ENCODE results near the gene ZNF177.

Gene ZNF177

GRCh38 chr19:9381361-9381785 lies 18.6 kb downstream of the ZNF177 start:
- H3K36me3 ChIP-seq (ENCODE audit: insufficient read depth, low read length) = peaks cover 50% of the 10 kb centered on the region
- peaks cover 47% of the 10 kb centered on the region for H3K9me3 ChIP-seq (ENCODE audit: insufficient read depth, low read depth, low read length)
- H3K9me2 ChIP-seq (replicated peaks; ENCODE audit: low read depth, low read length) = no peaks in the 10 kb centered on the region
- H3F3A ChIP-seq (ENCODE audit: low read depth) = no peaks in the 10 kb centered on the region
- H3K4me3 ChIP-seq (ENCODE audit: low read length, poor library complexity, severe bottlenecking) = no peak overlapping the region
- no peaks in the 10 kb centered on the region for H3K4me1 ChIP-seq (ENCODE audit: insufficient read depth, low read length, poor library complexity, severe bottlenecking)
- H3K27me3 ChIP-seq (ENCODE audit: insufficient read depth, low read length, poor library complexity, severe bottlenecking) = peaks cover 6% of the 10 kb centered on the region
- H3K79me2 ChIP-seq (ENCODE audit: insufficient read depth, low read length) = no peaks in the 10 kb centered on the region
- TF ChIP-seq CTCF (conservative IDR thresholded peaks at IDR 0.05; ENCODE audit: low read length) (no peak), EZH2phosphoT487 (IDR thresholded peaks at IDR 0.05; ENCODE audit: borderline replicate concordance) (no peak)
- H3K9ac ChIP-seq (ENCODE audit: low read depth, low read length, poor library complexity, severe bottlenecking) = no peak overlapping the region
- H3K4me2 ChIP-seq (ENCODE audit: low read depth, low read length, poor library complexity, severe bottlenecking) = no peak overlapping the region
- no peaks in the 10 kb centered on the region for H4K20me1 ChIP-seq (ENCODE audit: insufficient read depth, low read length, poor library complexity, severe bottlenecking)
- no peak overlapping the region for H2AFZ ChIP-seq (ENCODE audit: low read length)

- TF ChIP-seq EZH2phosphoT487 (IDR thresholded peaks at IDR 0.05; ENCODE audit: borderline replicate concordance) = no peak
- no peak for TF ChIP-seq CTCF (conservative IDR thresholded peaks at IDR 0.05; ENCODE audit: low read length)
- H3K4me2 ChIP-seq (ENCODE audit: low read depth, low read length, poor library complexity, severe bottlenecking) = no peak overlapping the region
- no peaks in the 10 kb centered on the region for H4K20me1 ChIP-seq (ENCODE audit: insufficient read depth, low read length, poor library complexity, severe bottlenecking)
- H3K79me2 ChIP-seq (ENCODE audit: insufficient read depth, low read length) = no peaks in the 10 kb centered on the region
- H3K9me2 ChIP-seq (replicated peaks; ENCODE audit: low read depth, low read length) = no peaks in the 10 kb centered on the region
- no peaks in the 10 kb centered on the region for H3K27me3 ChIP-seq (ENCODE audit: insufficient read depth, low read length, poor library complexity, severe bottlenecking)
- peaks cover 15% of the 10 kb centered on the region for H3K4me1 ChIP-seq (ENCODE audit: insufficient read depth, low read length, poor library complexity, severe bottlenecking)
- no peaks in the 10 kb centered on the region for H3F3A ChIP-seq (ENCODE audit: low read depth)
- peaks cover 1% of the 10 kb centered on the region; the same call in 1 of the 2 replicates for H3K36me3 ChIP-seq (ENCODE audit: insufficient read depth, low read length)
- peaks cover 5% of the 10 kb centered on the region; the same call in 1 of the 2 replicates for H3K9me3 ChIP-seq (ENCODE audit: insufficient read depth, low read depth, low read length)
- H2AFZ ChIP-seq (ENCODE audit: low read length) = no peak overlapping the region
- no peak overlapping the region for H3K9ac ChIP-seq (ENCODE audit: low read depth, low read length, poor library complexity, severe bottlenecking)
- H3K4me3 ChIP-seq (ENCODE audit: low read length, poor library complexity, severe bottlenecking) = no peak overlapping the region
Observed at GRCh38 chr19:9406798-9407352, 44.1 kb downstream of the ZNF177 start.

- no peaks in the 10 kb centered on the region for H4K20me1 ChIP-seq (ENCODE audit: insufficient read depth, low read length, poor library complexity, severe bottlenecking)
- H3K27me3 ChIP-seq (ENCODE audit: insufficient read depth, low read length, poor library complexity, severe bottlenecking) = no peaks in the 10 kb centered on the region
- TF ChIP-seq CTCF (conservative IDR thresholded peaks at IDR 0.05; ENCODE audit: low read length) (no peak), EZH2phosphoT487 (IDR thresholded peaks at IDR 0.05; ENCODE audit: borderline replicate concordance) (no peak)
- no peaks in the 10 kb centered on the region for H3F3A ChIP-seq (ENCODE audit: low read depth)
- peak overlapping the region; percentile 70 for H3K4me2 ChIP-seq (ENCODE audit: low read depth, low read length, poor library complexity, severe bottlenecking)
- H3K4me3 ChIP-seq (ENCODE audit: low read length, poor library complexity, severe bottlenecking) = peak overlapping the region; percentile 59
- H3K4me1 ChIP-seq (ENCODE audit: insufficient read depth, low read length, poor library complexity, severe bottlenecking) = peaks cover 15% of the 10 kb centered on the region
- H3K79me2 ChIP-seq (ENCODE audit: insufficient read depth, low read length) = no peaks in the 10 kb centered on the region
- peak overlapping the region; percentile 76 for H2AFZ ChIP-seq (ENCODE audit: low read length)
- H3K9ac ChIP-seq (ENCODE audit: low read depth, low read length, poor library complexity, severe bottlenecking) = peak overlapping the region; percentile 24
- peaks cover 10% of the 10 kb centered on the region; the same call in 1 of the 2 replicates for H3K36me3 ChIP-seq (ENCODE audit: insufficient read depth, low read length)
- peaks cover 14% of the 10 kb centered on the region; the same call in 1 of the 2 replicates for H3K9me3 ChIP-seq (ENCODE audit: insufficient read depth, low read depth, low read length)
- H3K9me2 ChIP-seq (replicated peaks; ENCODE audit: low read depth, low read length) = no peaks in the 10 kb centered on the region
Observed at GRCh38 chr19:9407827-9408226, 45.0 kb downstream of the ZNF177 start.
